Stimulated activated CD8-positive, alpha-beta memory T cell treated with anti-CD3 and anti-CD28 coated beads, Interleukin-4, amount 100 ng/mL, for 1 hour (primary cell): ENCODE results near the gene F10.
"Not testable (repeated sequence)": the region's sequence is repeated elsewhere in the genome, so short reads cannot be mapped to it uniquely, and the experiment has no call there.

Experiments
- DNase-seq, 2 donors: peaks; one replicate each; pipeline ENCODE4 v3.0.0-alpha.2; 2020; ENCODE audit warnings: low read depth in 2 of 2, low spot score in 1 of 2

F10 gene

DNA sequence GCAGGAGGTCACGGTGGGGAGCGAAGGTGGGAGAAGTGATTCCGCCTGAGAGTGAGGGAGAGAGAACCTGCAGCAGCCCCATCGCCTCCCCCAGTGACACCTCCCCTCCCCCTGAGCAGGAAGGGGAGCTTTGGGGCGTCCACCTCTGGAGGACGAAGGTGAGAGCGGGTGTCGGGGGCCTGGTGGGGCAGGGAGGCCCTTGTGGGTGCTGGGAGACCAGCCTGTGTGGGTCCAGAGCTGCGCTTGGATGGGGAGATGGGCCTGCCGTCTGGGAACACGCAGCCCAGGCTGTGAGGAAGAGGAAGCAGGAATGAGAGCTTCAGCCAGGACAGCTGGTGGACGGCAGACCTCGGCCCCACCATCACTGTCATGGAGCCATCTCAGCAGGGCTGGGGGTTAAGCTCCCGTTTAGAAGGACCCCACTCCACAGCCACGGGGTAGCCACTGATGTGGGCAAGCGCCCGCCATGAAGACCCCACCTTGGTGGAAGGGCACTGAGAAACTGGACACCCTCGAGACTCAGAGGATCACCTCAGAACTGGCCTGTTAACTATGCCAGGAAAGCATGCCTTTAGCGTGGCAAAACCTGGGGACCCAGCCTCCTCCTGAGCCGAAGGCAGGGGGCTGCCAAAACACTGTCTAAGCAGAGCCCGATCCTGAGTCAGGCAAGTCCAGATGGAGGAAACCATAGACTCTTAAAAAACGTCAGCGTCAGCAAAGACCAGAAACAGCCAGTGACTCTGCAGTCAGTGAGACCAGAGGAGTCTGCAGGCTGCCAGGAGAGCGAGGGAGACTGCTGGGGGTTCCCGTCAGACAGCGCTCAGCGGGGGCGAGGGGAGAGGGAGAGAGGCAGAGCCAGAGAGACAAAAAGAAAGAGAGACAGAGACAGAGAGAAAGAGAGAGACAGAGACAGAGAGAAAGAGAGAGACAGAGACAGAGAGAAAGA lies 29.4 kb downstream of the F10 start:
- no peak for DNase-seq

DNA sequence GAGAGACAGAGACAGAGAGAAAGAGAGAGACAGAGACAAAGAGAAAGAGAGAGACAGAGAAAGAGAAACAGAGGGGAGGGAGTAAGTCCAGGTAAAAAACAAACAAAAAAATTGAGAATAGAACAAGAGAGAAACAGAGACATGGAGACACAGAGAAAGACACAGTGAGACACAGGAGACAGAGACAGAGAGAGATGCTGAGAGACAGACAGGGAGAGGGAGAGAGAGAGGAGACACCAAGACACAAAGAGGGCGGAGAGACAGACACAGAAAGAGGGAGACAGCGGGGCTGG lies 30.0 kb downstream of the F10 start:
- no peak for DNase-seq

DNA sequence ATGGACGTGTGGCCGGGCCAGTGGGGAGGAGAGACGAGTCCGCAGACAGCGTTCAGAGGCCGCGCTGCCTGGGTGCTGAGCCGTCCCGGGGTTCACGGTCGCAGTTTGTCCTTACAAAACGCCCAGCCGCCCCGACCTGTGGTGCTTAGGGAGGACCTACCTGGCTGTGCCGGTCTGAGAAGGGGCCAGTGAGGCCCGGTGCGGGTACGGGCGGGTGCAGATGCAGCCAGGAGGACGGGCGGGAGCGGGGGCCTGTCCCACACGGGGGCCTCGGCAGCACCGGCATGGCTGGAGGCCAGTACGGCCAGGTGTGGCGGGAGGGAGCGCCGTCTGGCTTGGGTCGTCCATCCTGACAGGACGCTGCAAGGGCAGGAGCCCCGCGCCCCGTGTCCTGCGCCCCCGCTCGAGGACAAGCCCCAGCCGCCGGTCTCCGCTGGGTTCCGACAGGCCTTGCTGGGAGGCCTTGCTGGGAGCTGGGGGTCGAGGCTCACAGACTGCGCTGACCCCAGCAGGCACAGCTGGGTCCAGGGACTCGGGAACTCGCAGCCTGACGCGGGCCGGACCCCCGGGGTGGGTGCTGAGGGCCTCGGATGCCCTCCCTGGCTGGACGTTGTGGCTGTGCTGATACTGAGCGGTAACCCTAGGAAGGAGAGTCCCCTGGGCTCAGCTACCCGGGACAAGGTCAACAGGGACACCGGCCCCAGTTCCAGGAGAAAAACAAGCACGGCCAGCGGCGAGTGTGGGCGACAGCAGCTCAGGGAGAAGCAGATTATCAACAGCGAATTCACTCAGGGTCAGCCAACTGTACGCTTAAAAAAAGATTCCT lies 30.6 kb downstream of the F10 start:
- DNase-seq, result no peak

DNA sequence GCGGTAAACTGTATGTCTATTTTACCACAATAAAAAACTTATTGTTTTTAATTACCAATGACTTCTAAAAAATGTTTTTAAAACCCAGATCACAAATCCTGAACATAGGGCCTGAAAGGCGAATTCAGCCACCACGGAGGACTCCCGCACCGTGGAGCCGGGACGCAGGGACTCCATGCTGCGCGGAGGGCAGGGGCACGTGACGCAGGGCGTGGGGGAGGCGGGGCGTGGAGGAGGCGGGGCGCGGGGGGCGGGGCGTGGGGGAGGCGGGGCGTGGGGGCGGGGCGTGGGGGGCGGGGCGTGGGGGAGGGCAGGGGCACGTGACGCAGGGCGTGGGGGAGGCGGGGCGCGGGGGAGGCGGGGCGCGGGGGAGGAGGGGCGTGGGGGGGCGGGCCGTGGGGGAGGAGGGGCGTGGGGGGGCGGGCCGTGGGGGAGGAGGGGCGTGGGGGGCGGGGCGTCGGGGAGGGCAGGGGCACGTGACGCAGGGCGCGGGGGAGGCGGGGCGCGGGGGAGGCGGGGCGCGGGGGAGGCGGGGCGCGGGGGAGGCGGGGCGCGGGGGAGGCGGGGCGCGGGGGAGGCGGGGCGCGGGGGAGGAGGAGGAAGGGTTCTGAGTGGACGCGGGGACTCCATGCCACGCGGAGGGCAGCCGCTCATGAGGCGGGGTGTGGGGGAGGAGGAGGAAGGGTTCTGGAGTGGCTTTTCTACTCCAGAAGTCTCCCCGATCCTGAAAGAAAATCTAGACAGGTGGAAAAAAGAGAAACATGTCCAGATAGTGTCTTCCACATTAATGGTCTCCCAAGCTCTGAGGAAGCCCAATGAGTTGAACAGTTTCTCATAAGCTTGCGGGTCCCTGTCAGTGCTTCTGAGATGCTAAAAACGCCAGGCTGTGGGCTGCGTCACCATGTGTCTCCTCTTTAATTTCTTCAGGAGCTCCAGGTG lies 31.5 kb downstream of the F10 start:
- peak; percentile 46 to 60 for DNase-seq

DNA sequence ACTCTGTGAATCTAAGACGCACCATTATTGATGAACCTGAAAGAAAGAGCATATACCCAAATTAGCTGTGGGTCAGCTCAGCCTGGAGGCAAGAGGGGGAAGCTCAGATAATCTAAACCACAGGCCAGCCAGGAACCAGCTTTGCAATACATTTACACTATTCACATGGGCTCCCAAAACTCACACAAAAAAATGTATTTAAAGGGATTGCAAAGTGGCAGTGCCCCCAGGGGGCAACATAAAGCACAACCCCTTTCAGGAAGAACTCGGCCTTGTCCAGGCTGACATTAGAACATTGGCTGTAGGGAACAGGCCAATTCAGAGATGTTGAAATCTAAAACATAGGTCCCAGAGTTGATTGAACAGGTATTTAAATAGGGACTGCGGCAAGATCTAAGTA lies 32.6 kb downstream of the F10 start:
- DNase-seq, result no peak

DNA sequence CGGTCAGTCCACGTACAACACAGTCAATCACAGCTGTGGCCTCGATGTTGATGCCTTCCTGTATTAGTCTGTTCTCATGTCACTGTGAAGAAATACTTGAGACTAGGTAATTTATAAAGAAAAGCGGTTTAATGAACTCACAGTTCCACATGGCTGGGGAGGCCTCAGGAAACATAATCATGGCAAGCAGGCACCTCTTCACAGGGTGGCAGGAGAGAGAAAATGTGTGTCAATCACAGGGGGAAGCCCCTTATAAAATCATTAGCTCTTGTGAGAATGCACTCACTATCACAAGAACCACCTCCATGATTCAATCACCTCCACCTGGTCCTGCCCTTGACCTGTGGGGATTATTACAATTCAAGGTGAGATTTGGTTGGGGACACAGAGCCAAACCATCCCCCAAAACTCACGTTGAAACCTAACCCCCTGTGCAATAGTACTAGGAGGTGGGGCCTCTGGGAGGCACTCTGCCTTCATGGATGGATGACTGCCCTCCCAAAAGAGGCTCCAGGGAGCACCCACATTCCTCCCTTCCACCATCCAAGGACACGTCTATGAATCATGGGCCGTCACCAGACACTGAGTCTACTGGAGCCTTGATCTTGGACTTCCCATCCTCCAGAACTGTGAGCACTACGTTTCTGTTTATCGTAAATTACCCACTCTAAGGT lies 33.5 kb downstream of the F10 start:
- DNase-seq, result no peak

DNA sequence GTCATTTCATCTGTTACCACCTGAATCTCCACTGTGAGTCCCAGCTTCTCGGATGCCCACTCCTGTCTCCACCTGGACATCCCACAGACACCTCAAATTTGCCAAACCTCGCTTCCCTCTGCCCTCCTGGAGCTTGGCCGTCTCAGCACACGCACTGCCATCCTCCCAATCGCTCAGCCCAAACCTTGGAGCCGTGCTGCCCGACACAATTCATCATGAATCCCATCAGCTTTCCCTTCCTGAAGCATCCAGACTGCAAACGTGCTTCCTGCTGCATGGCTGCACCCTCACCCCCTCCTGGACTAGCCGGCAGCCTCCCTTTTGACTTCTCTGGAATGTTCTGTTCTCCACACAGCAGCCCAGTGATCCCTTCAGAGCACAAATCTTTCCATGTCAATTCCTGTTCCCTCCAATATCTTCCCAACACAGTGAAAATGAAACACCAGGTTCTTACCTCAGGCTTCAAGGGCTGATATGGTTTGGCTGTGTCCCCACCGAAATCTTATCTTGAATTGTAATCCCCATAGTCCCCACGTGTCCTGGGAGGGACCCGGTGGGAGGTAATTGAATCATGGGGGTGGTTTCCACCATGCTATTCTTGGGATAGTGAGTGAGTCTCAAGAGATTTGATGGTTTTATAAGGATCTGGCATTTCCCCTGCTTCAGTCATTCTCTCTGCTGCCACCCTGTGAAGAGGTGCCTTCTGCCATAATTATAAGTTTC lies 34.8 kb downstream of the F10 start:
- DNase-seq, result no peak

DNA sequence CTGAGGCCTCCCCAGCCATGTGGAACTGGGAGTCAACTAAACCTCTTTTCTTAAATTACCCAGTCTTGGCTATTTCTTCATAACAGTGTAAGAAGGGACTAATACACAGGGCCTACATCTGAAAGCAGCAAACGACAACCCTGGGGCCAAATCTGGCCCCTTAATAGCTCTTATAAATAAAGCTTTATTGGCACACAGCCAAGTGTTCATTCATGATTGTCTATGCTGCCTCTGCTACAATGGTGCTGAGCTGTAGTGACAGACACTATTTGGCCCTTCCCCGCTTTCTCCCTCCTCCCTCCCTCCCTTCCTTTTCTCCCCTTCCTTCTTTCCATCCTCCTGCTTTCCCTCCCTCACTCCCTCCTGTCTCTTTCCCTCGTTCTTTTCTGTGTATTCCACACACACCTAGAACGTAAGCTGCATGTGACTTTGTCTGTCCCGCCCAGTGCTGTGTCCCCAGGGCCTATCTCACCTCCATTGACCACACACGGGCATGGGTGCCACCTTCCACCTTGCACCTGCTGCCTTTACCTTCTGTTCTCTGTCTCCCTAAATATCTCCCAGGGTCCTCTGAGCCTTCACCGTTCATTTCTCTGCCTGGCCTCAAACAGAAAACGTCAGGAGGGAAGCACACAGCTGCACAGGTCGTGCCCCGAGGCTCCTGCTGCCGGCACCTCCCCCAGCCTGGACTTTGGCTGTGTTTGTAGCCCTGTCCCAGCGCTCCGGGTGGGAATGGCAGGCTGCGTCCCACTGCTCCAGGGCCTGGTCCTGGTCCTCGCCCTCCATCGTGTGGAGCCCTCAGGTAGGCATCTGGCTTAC lies 35.5 kb downstream of the F10 start, which contains the start of gene PROZ:
Gene PROZ, plus strand, starts transcription at position 720 of the 819 bp plus-strand sequence. Its CDS starts 13 bp downstream, at position 733.
- DNase-seq, result no peak

DNA sequence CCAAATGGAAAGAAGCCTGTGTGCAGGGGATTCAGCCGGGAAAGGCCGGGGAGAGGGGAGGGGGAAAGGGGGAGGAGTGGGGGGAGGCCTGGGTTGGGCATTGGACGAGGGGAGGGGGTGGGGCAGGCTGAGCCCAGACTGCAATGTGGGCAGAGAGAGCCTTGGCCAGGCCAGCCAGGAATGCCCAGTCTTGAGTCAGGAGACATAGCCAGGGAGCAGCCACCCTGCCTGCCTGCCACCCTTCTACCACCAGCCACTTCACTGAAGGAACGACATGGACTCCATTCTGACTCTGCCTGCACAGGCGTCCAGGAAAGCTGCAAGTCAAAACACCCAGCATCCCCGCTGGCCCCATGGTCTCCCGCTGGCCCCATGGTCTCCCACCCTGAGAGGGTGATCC lies 36.3 kb downstream of the F10 start:
- no peak for DNase-seq

DNA sequence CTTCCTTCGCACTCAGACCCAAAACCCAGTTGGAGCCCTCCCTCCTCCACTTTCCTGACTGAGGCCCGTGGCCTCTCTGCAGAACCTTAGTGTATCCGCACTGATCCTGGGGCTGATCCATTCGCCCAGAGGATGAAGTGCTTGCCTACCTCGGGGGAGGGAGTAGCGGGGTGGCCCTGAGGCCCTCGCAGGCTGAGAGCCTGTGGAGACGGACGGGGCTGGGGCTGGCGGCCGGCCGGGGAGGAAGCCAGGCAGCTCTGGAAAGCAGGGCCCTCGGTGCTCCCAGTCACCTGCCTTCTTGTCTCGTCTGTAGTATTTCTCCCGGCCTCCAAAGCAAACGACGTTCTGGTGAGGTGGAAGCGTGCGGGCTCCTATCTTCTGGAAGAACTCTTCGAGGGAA lies 37.1 kb downstream of the F10 start:
- no peak for DNase-seq

DNA sequence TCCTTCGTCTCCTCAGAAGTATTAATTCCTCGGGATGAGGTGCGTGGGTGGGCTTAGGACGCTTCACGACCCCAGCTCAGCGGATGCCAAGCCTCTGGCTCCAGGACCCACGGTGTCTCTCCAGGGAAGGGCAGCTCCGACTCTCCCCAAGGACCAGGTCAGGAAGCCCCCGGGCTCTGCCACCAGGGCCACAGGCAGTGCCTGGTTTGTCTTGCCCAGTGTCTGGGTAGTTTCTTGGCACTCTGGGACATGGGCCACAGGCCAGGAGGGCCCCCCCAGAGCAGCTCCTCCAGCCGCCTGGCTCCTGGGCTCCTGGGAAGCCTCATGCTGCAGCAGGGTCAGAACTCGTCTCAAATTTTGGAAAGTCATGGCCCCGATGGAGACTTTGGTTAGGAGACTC lies 38.4 kb downstream of the F10 start:
- DNase-seq, result no peak

DNA sequence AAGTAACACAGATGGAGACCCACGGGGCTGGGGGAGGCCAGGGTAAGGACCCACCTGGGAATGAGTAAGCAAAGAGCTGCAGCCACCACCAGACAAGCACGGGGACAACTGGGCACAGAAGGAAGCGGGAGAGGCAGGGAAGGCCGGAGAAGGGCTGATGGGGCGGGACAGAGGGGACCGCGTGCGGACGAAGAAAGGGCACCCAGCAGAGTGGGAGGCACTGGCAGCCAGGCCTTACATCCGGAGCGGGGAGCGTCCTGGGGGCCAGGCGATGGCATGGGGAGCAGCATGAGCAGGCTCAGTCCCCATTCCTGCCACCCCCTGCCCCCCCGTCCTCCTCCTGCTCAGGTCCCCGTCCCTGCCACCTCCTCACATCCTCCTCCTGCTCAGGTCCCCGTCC lies 38.8 kb downstream of the F10 start:
- DNase-seq, result no peak

DNA sequence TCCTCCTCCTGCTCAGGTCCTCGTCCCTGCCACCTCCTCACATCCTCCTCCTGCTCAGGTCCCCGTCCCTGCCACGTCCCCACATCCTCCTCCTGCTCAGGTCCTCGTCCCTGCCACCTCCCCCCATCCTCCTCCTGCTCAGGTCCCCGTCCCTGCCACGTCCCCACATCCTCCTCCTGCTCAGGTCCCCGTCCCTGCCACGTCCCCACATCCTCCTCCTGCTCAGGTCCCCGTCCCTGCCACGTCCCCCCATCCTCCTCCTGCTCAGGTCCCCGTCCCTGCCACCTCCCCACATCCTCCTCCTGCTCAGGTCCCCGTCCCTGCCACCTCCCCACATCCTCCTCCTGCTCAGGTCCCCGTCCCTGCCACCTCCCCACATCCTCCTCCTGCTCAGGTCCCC lies 39.4 kb downstream of the F10 start:
- not testable (repeated sequence) for DNase-seq

DNA sequence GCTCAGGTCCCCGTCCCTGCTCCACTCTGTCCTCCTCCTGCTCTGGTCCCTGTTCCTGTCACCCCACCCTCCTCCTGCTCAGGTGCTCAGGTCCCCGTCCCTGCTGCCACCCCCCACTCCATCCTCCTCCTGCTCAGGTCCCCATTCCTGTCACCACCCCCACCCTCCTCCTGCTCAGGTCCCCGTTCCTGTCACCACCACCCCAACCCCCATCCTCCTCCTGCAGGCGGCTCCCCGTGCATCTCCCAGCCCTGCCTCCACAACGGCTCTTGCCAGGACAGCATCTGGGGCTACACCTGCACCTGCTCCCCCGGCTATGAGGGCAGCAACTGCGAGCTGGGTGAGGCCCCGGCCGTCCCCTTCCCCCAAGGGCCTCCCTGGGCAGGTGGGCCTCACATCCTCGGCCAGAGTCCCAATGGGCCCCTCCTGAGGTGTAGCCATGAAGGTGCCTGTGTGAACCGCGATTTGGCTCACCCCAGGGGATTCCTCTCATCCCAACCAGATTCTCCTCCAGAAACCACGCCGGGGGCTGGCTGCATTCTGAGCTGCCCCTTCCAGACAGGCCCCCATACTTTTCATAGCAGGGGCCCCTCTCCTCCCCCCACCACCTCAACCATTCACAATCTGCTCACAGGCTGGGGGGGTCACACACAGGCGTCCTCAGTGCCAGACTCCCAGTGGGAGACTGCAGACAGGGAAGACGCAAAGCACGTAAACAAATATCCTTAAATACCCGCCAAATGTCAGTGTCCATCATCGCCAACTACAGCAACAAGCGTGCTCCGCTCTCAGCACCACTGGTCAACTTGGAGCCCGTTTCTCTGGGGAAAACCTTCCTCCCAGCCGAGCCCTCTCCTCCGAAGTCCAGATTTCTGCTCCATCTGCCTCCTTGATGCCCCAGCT lies 40.4 kb downstream of the F10 start:
- no peak for DNase-seq

DNA sequence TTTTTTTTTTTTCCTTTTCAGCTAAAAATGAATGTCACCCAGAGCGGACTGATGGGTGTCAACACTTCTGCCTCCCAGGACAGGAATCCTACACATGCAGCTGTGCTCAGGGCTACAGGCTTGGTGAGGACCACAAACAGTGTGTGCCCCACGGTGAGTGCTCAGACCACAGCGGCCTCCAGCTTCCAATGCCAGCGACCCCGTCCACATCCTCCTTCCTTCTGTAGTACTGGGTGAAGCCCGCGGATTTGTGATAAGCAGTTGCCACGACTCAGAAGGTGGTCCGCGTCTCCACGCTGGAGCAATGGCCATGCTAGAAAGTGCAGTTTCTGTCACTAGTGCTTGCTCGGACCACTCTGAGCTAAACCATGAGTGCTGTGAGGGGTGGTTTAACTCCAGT lies 41.9 kb downstream of the F10 start:
- no peak for DNase-seq

DNA sequence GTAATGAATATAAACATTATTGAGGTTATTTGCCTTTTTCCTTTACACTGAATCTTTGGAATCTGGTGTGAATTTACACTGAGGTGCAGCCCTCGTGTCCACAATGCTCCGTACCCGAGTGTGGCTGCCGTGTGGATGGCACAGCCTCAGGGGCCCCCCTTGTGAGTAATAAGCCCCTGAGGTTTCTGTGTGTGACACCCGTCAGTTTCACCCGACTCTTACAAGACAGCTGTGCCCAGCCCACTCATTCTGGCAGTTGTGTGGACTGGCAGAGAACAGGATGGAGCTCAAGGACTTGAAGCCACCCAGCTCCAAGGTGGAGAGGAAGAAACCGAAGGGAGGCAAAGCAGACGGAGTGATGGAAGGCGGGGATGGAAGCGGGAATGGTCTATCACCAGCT lies 43.7 kb downstream of the F10 start:
- DNase-seq, result no peak

DNA sequence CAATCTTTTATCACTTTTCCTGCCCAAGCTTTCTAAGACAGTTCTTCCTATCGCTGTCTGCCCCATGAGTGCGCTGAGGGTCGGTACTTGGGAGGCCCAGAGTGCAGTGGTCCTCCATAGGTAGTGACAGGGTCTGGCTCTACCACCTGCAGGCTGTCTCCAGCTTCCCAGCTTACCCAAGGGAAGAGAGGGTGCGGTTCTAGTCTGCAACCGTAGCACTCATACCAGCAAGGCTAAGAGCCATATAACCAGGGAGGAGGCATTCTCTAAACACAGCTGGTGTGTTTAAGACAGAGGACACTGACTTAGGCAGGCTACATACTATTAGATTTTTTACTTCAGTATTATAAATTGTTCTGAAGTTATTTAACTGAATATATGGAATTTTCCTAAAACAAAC lies 44.1 kb downstream of the F10 start:
- DNase-seq, result no peak

DNA sequence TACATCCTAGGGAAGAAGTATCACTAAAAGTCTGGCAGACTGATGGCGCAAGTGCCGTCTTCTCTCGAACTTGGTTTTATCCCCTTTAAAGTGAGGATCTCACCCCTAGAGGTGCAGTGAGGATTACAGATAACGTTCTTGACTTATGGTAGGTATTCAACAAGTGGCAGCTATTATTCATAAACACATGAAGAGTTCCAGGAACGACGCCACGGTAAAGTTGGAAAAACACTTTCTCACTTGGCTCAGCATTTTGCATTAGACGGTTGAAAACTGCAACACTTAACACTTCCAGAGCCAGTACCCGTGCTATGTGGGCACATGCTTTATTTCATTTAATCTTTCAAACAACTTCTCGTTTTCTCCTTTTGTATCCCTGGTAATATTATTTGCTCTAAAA lies 44.6 kb downstream of the F10 start:
- DNase-seq, result no peak
